Caco-2 (cell line): ENCODE measurements around the gene FAM53A. TPM values are rescaled to one million over a fixed set of nuclear protein-coding genes. Genes with fewer than 3 reads are reported as not detected.

Experiments
- BruUV-seq: library from RNA; stranded (reverse); fragments of 400-500 nt; replicated peaks from 2 replicates; lab custom pipeline; 2021; lab: Mats Ljungman, UMichigan
- CTCF ChIA-PET: fragments of 300-600 bp; sonication (Branson Sonifier 250); formaldehyde crosslinking; loops from one replicate; lab custom pipeline; 2022; ENCODE audit warnings: antibody characterized with exemption; lab: Charles Lee
- POLR2A ChIA-PET: fragments of 300-600 bp; sonication (Branson Sonifier 250); formaldehyde crosslinking; loops from one replicate; lab custom pipeline; 2022; ENCODE audit warnings: antibody characterized with exemption; lab: Charles Lee
- DNase-seq, 2 experiments: peaks; one replicate each; pipeline versions ENCODE4 v3.0.0 to v3.0.0-alpha.2; 2020 to 2022
- H3K27me3 ChIP-seq: replicated peaks from 2 replicates; pipeline ENCODE4 v1.6.0; 2011; ENCODE audit warnings: low read length; ENCODE audit not compliant: control insufficient read depth, insufficient read depth
- H3K36me3 ChIP-seq: 2 replicates; pipeline ENCODE4 v1.5.1; 2011; ENCODE audit warnings: low read length; ENCODE audit not compliant: control insufficient read depth, insufficient read depth
- H3K4me1 ChIP-seq: fragments of 250-450 bp; sonication (Bioruptor Pico); 2 replicates; pipeline ENCODE4 v1.5.1; 2020; ENCODE audit warnings: mild to moderate bottlenecking
- H3K4me3 ChIP-seq: 2 replicates; pipeline ENCODE4 v1.5.1; 2011; ENCODE audit warnings: low read depth, mild to moderate bottlenecking, control low read depth, low read length
- H3K9me3 ChIP-seq: fragments of 250-450 bp; sonication (Bioruptor Pico); 2 replicates; pipeline ENCODE4 v1.5.1; 2020; ENCODE audit warnings: mild to moderate bottlenecking, moderate library complexity
- H3K27ac Mint-ChIP-seq: one replicate; pipeline ENCODE4 v1.8.0; 2022; ENCODE audit warnings: mixed read lengths; ENCODE audit not compliant: unreplicated experiment
- H3K27me3 Mint-ChIP-seq: one replicate; pipeline ENCODE4 v1.8.0; 2022; ENCODE audit warnings: mixed read lengths; ENCODE audit not compliant: insufficient read depth, unreplicated experiment
- H3K36me3 Mint-ChIP-seq: one replicate; pipeline ENCODE4 v1.8.0; 2022; ENCODE audit warnings: mild to moderate bottlenecking, mixed read lengths; ENCODE audit not compliant: insufficient read depth, unreplicated experiment
- H3K4me1 Mint-ChIP-seq: one replicate; pipeline ENCODE4 v1.8.0; 2022; ENCODE audit warnings: low read depth, mixed read lengths; ENCODE audit not compliant: unreplicated experiment
- H3K4me3 Mint-ChIP-seq: one replicate; pipeline ENCODE4 v1.8.0; 2022; ENCODE audit warnings: mild to moderate bottlenecking, moderate library complexity, mixed read lengths; ENCODE audit not compliant: unreplicated experiment
- H3K9me3 Mint-ChIP-seq: one replicate; pipeline ENCODE4 v1.8.0; 2022; ENCODE audit warnings: mixed read lengths; ENCODE audit not compliant: unreplicated experiment
- CTCF ChIP-seq, 2 experiments: fragments of 200-600 bp in 1 of 2; IDR thresholded peaks; 1 replicate in 1 of 2; 2 replicates in 1 of 2; pipeline versions ENCODE4 v1.5.1 to v1.8.0; 2011 to 2022; ENCODE audit warnings: antibody characterized with exemption in 1 of 2, control low read depth in 1 of 2, inconsistent platforms in 1 of 2, low read depth in 1 of 2, low read length in 1 of 2, mild to moderate bottlenecking in 1 of 2, moderate library complexity in 1 of 2; ENCODE audit not compliant: insufficient read depth in 1 of 2, severe bottlenecking in 1 of 2, unreplicated experiment in 1 of 2
- intact Hi-C: fragments of 100-400 bp; cut with micrococcal nuclease; formaldehyde crosslinking; loops from one replicate; pipeline ENCODE4 v1.10.0; 2022; ENCODE audit not compliant: unreplicated experiment
- total RNA-seq: library from RNA; stranded (reverse); gene quantifications from 2 replicates; pipeline ENCODE4 v1.2.3, GENCODE V29; 2022

Gene FAM53A
- total RNA-seq, 1 experiment from 2014 or later, result 4.1 TPM

GRCh38 chr4:1690698-1691097, 6.6 kb upstream of the FAM53A start:
- peaks cover under 1% of the 10 kb centered on the region; the same call in 1 of the 2 replicates for H3K4me1 ChIP-seq
- no peaks in the 10 kb centered on the region for H3K4me1 Mint-ChIP-seq
- peaks cover 6% of the 10 kb centered on the region for H3K36me3 ChIP-seq
- no peak overlapping the region for H3K27ac Mint-ChIP-seq
- ChIA-PET CTCF (interaction anchor here (0.6 kb wide), 1 partner anchor 30 kb away, joined by 3 read pairs; the partner anchor contains the start of genes TACC3 and TMEM129), POLR2A (no interaction called here)
- no peak for TF ChIP-seq CTCF (IDR thresholded peaks at IDR 0.05; ENCODE audit: insufficient read depth in 1 of 2, low read depth in 1 of 2, low read length in 1 of 2, severe bottlenecking in 1 of 2, unreplicated experiment in 1 of 2)
- H3K36me3 Mint-ChIP-seq, result peaks cover 77% of the 10 kb centered on the region
- intact Hi-C loops, result no loop called here
- H3K9me3 ChIP-seq, result no peaks in the 10 kb centered on the region
- no peak overlapping the region for H3K4me3 ChIP-seq
- no peak for DNase-seq
- no peaks in the 10 kb centered on the region for H3K27me3 ChIP-seq
- H3K4me3 Mint-ChIP-seq, result no peak overlapping the region
- H3K27me3 Mint-ChIP-seq, result no peaks in the 10 kb centered on the region
- no peaks in the 10 kb centered on the region for H3K9me3 Mint-ChIP-seq
- no TSS peak for BruUV-seq

GRCh38 chr4:1686440-1687036, 2.4 kb upstream of the FAM53A start:
- TF ChIP-seq CTCF (IDR thresholded peaks at IDR 0.05; ENCODE audit: insufficient read depth in 1 of 2, low read depth in 1 of 2, low read length in 1 of 2, severe bottlenecking in 1 of 2, unreplicated experiment in 1 of 2), result no peak
- ChIA-PET CTCF (no interaction called here), POLR2A (no interaction called here)
- peaks cover 8% of the 10 kb centered on the region for H3K4me1 Mint-ChIP-seq
- Histone ChIP-seq H3K4me1 (peaks cover 10% of the 10 kb centered on the region; the same call in 1 of the 2 replicates), H3K36me3 (peaks cover 3% of the 10 kb centered on the region), H3K27me3 (no peaks in the 10 kb centered on the region), H3K9me3 (no peaks in the 10 kb centered on the region), H3K4me3 (no peak overlapping the region)
- H3K27ac Mint-ChIP-seq, result no peak overlapping the region
- DNase-seq, result no peak
- intact Hi-C loops, result no loop called here
- H3K9me3 Mint-ChIP-seq, result no peaks in the 10 kb centered on the region
- BruUV-seq, result no TSS peak
- peaks cover 59% of the 10 kb centered on the region for H3K36me3 Mint-ChIP-seq
- H3K4me3 Mint-ChIP-seq, result no peak overlapping the region
- H3K27me3 Mint-ChIP-seq, result no peaks in the 10 kb centered on the region

- H3K27ac Mint-ChIP-seq, result no peak overlapping the region
- Histone ChIP-seq H3K27me3 (no peaks in the 10 kb centered on the region), H3K36me3 (no peaks in the 10 kb centered on the region), H3K4me1 (peaks cover 10% of the 10 kb centered on the region; the same call in 1 of the 2 replicates), H3K4me3 (peak overlapping the region; percentile 72), H3K9me3 (no peaks in the 10 kb centered on the region)
- H3K4me1 Mint-ChIP-seq, result peaks cover 8% of the 10 kb centered on the region
- BruUV-seq, result no TSS peak
- no peaks in the 10 kb centered on the region for H3K27me3 Mint-ChIP-seq
- H3K4me3 Mint-ChIP-seq, result peak overlapping the region; percentile 73
- H3K9me3 Mint-ChIP-seq, result no peaks in the 10 kb centered on the region
- no peak for DNase-seq
- TF ChIP-seq CTCF (IDR thresholded peaks at IDR 0.05; ENCODE audit: insufficient read depth in 1 of 2, low read depth in 1 of 2, low read length in 1 of 2, severe bottlenecking in 1 of 2, unreplicated experiment in 1 of 2), result no peak
- intact Hi-C loops, result no loop called here
- peaks cover 49% of the 10 kb centered on the region for H3K36me3 Mint-ChIP-seq
- CTCF ChIA-PET, result no interaction called here
- POLR2A ChIA-PET, result no interaction called here
These were observed 1.4 kb upstream of the FAM53A start for GRCh38 chr4:1685235-1686150.
